ENCODE results near the gene CFAP100. TPM values are rescaled to one million over a fixed set of nuclear protein-coding genes. Genes with fewer than 3 reads are reported as not detected.
A peak's percentile ranks its signal among the peaks of the same experiment; 100 is the strongest.

CFAP100 gene
- total RNA-seq, 1 experiment from 2014 or later: not detected

DNA sequence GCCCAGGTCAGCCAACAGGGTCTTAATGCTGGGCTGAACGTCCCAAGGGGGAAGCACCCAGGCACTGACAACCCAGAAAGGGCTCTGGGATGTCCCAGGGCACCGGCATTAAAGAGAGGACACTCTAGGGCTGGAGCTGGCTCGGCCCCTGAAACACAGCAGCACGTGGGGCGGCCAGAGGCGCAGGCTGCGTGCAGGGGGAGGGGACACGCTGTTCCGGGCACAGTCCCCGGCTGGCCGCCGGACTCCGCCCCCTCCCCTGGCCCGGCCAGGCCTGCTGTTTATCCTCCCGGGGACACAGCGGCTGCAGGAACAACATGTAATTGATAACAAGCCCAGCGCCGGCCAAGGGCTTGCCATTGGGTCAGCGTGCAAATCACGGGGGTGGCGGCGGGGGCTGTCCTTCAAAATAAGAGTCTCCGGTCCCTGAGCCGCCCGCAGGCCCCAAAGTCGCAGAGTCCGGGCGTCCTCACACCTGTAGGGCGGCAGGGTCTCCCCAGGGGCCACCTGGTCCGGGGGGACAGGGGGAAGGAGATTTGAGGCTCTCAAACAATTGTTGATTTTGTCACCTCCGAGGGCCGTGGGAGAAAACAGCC, 38.8 kb upstream of the CFAP100 start:
- DNase-seq (ENCODE audit: low read depth): no peak
- in situ Hi-C loops (cut with HindIII; ENCODE audit: low pct_unique_long_range_greater_than_20kb, low sequenced_read_pairs): no loop called here

DNA sequence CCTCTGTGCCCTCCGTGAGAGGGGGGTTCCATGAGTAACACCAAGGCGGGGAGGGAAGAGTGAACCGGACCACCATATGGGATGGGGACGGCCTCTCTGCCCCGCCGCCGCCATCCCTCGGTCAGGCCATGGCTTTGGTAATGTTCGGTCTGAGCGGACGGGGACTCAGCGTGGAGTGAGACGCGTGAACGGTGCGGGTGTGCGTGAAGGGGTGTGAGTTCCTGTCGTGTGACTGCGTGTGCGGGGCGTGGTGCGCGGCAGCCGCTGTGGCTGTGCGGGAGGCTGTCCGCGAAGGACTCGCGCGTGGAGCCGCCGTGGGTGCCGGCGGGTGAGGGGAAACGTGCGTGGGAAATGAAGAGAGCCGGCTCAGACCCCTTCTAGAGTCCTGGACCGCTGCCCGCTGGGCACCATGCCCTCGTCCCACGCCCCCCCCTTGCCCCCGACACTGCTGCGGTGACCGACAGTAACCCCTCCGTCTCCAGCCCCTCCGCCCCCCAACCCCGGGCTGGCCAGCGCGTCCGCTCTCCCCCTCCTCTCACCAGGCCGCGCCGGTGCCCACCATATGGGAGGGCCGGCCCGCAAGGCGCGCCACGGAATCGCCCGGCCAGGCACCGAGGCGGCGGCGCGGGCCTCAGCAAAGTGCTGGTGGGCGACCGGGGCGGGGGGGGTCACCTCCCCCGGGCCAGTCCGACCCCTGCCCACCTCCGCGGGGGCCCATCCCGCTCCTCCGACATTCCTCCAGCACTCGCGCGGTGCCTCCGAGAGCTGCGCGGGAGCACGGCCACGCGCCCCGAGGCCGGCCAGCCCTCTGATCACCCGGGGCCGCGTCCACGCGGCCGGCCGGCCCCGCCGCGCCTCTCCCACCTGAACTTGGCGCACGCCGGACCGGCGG, 38.1 kb upstream of the CFAP100 start:
- DNase-seq (ENCODE audit: low read depth): no peak
- in situ Hi-C loops (cut with HindIII; ENCODE audit: low pct_unique_long_range_greater_than_20kb, low sequenced_read_pairs): no loop called here

- in situ Hi-C loops (cut with HindIII; ENCODE audit: low pct_unique_long_range_greater_than_20kb, low sequenced_read_pairs): no loop called here
- peak; percentile 50 for DNase-seq (ENCODE audit: low read depth)
These were observed 37.2 kb upstream of the CFAP100 start, which contains the start of gene KLF15 for GRCh38 chr3:126357295-126358037. KLF15 (minus strand) TSS chr3:126357408; CDS start chr3:126352922, 4,486 bp downstream.

- no peak for DNase-seq (ENCODE audit: low read depth)
- in situ Hi-C loops (cut with HindIII; ENCODE audit: low pct_unique_long_range_greater_than_20kb, low sequenced_read_pairs): no loop called here
These were observed 36.5 kb upstream of the CFAP100 start for GRCh38 chr3:126358038-126358815.

- in situ Hi-C loops (cut with HindIII; ENCODE audit: low pct_unique_long_range_greater_than_20kb, low sequenced_read_pairs): no loop called here
- DNase-seq (ENCODE audit: low read depth): no peak
These were observed 35.9 kb upstream of the CFAP100 start for GRCh38 chr3:126358816-126359181.

- no peak for DNase-seq (ENCODE audit: low read depth)
- in situ Hi-C loops (cut with HindIII; ENCODE audit: low pct_unique_long_range_greater_than_20kb, low sequenced_read_pairs): no loop called here
These were observed 34.5 kb upstream of the CFAP100 start for GRCh38 chr3:126360046-126360713.

DNA sequence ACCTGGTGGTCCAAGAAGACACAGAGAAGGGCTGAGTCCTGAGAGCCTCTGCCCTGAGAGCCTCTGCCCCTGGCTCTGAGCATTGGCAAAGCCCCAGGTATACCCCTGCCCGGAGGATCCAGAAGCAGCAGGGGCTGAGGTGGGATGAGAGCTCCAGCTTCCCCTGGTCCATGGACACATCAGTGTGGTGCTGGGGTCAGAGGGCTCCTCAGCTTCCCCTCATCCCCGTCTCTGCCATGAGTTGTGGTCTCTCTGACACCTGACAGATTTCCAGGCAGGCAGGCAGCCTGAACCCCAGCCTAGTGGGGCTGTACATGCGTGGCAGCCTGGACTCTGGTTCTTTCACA, 34.0 kb upstream of the CFAP100 start:
- in situ Hi-C loops (cut with HindIII; ENCODE audit: low pct_unique_long_range_greater_than_20kb, low sequenced_read_pairs): no loop called here
- DNase-seq (ENCODE audit: low read depth): no peak

DNA sequence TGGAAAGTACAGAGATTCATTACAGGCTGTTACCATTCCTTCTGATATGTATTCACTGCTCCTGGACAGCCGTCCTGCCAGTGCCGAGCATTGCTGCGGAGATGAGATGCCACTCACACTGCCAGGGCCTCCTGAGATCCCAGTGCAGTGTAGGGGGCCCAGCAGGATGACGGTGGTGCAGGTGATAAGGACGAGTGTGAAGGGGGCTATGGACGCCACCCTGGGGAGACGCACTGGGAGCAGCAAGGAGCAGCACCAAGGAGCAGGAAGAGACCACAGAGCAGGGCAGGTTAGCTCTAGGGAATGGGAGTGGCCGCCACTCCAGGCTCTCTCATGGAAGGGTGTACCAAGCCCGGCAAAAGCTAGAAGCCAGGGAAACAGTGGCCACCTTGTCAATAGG, 33.5 kb upstream of the CFAP100 start:
- in situ Hi-C loops (cut with HindIII; ENCODE audit: low pct_unique_long_range_greater_than_20kb, low sequenced_read_pairs): no loop called here
- no peak for DNase-seq (ENCODE audit: low read depth)

- in situ Hi-C loops (cut with HindIII; ENCODE audit: low pct_unique_long_range_greater_than_20kb, low sequenced_read_pairs): no loop called here
These were observed 30.5 kb upstream of the CFAP100 start for GRCh38 chr3:126364130-126364695.

GRCh38 chr3:126364731-126365301, 29.9 kb upstream of the CFAP100 start:
- in situ Hi-C loops (cut with HindIII; ENCODE audit: low pct_unique_long_range_greater_than_20kb, low sequenced_read_pairs): no loop called here
- DNase-seq (ENCODE audit: low read depth): no peak

More at GRCh38 chr3:126364130-126364695, 30.5 kb upstream of the CFAP100 start:
- DNase-seq (ENCODE audit: low read depth): no peak

- no peak for DNase-seq (ENCODE audit: low read depth)
- in situ Hi-C loops (cut with HindIII; ENCODE audit: low pct_unique_long_range_greater_than_20kb, low sequenced_read_pairs): no loop called here
These were observed 29.1 kb upstream of the CFAP100 start for GRCh38 chr3:126365351-126366277.

- DNase-seq (ENCODE audit: low read depth): peak; percentile 24
- in situ Hi-C loops (cut with HindIII; ENCODE audit: low pct_unique_long_range_greater_than_20kb, low sequenced_read_pairs): no loop called here
These were observed 27.3 kb upstream of the CFAP100 start for GRCh38 chr3:126367316-126367805.

DNA sequence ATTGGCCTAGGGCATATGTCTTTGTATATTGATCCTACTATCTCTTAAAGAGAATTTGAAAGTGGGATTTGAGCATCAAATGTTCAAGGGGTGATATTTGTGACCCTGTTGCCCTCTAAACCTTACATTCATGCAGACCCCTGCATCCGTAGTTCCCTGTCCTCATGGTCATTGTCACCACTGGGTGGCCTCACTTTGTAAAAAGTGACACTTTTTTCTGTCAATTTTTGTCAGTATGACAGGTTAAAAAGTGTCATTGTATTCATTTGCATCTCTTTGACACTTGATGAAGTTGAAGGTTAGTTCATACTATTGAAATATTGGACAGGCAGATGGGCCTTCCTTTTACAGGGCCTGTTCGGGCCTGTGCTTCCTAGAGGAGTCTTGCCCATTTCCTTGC, 25.2 kb upstream of the CFAP100 start:
- in situ Hi-C loops (cut with HindIII; ENCODE audit: low pct_unique_long_range_greater_than_20kb, low sequenced_read_pairs): no loop called here

DNA sequence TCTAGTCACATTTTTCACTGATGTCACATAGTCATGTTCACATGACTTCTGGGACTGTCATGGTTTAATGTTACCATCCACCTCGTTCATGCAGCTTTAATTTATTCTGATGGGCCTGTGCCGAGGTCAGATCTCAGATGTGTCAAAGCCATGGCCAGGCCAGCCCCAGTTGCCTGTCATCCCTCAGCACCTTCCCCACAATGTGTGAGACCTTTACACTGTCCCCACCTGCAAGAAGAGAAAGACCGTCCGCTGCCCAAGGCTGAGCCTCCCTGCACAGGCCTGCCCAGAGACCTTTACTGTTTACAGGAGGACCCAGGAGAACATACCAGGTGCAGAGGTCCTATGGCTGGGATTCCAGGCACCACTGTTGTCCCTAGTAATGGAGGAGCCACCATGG, 24.7 kb upstream of the CFAP100 start:
- no peak for DNase-seq (ENCODE audit: low read depth)
- in situ Hi-C loops (cut with HindIII; ENCODE audit: low pct_unique_long_range_greater_than_20kb, low sequenced_read_pairs): no loop called here

More for the DNA sequence above, 25.2 kb upstream of the CFAP100 start:
- DNase-seq (ENCODE audit: low read depth): no peak

GRCh38 chr3:126370606-126371005, 24.1 kb upstream of the CFAP100 start:
- in situ Hi-C loops (cut with HindIII; ENCODE audit: low pct_unique_long_range_greater_than_20kb, low sequenced_read_pairs): no loop called here

DNA sequence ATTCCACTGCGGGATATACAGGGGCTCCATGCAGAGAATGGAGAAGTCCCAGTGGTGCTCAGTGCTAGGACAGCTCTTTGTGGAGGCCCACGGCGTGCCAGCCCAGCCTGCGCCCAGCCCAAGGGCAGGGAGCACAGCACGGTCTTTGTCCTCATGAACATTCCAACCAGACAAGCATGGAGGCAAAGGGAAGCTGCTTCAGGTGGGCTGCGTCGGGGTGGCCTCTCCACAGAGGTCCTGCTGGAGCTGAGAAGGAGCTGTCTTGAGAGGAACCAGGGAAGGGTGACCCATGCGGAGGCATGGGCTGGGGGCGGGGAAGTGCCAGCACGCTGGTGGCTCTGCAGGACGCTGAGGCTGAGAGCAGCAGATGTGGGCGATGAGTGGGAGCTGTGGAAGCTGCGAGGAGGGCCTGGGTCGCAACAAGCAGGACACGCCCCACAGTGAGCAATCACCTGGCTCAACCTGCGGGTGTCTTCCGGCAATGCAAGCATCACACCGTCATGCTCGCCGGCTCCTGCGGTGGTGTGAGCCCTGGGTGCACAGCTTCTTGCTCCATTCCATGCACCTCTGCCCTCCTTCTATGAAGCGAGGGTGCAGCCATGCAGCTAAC, 23.5 kb upstream of the CFAP100 start:
- in situ Hi-C loops (cut with HindIII; ENCODE audit: low pct_unique_long_range_greater_than_20kb, low sequenced_read_pairs): no loop called here
- DNase-seq (ENCODE audit: low read depth): no peak

More at GRCh38 chr3:126370606-126371005, 24.1 kb upstream of the CFAP100 start:
- DNase-seq (ENCODE audit: low read depth): no peak

All from Caki2 (cell line).